GM12873 (cell line): Measurements from ENCODE around the gene SPAG16.

ENCODE experiments used
- TF ChIP-seq, protein P1 (sequence below): IDR thresholded peaks from 2 replicates; pipeline ENCODE4 v1.5.1; 2012; ENCODE audit warnings: low read depth, mild to moderate bottlenecking, moderate library complexity, low read length, control low read depth; ENCODE audit not compliant: insufficient read depth; ENCODE audit errors: missing control alignments

SPAG16 gene

DNA sequence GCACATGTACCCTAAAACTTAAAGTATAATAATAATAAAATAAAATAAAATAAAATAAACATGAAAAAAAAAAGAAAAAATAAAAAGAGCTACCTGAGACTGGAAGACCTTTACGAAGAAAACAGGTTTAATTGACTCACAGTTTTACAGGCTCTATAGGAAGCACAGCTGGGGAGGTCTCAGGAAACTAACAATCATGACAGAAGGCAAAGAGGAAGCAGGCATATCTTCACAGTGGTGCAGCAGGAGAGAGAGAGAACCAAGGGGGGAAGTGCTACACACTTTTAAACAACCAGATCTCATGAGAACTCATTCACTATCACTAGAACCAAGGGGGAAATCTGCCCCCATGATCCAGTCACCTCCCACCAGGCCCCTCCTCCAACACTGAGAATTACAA is 747.3 kb downstream of the SPAG16 start:
- TF ChIP-seq, protein P1, sequence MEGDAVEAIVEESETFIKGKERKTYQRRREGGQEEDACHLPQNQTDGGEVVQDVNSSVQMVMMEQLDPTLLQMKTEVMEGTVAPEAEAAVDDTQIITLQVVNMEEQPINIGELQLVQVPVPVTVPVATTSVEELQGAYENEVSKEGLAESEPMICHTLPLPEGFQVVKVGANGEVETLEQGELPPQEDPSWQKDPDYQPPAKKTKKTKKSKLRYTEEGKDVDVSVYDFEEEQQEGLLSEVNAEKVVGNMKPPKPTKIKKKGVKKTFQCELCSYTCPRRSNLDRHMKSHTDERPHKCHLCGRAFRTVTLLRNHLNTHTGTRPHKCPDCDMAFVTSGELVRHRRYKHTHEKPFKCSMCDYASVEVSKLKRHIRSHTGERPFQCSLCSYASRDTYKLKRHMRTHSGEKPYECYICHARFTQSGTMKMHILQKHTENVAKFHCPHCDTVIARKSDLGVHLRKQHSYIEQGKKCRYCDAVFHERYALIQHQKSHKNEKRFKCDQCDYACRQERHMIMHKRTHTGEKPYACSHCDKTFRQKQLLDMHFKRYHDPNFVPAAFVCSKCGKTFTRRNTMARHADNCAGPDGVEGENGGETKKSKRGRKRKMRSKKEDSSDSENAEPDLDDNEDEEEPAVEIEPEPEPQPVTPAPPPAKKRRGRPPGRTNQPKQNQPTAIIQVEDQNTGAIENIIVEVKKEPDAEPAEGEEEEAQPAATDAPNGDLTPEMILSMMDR = no peak

- TF ChIP-seq, protein P1 = no peak
Measured at GRCh38 chr2:214034417-214034816, 750.2 kb downstream of the SPAG16 start.

- TF ChIP-seq, protein P1 = no peak
Measured at GRCh38 chr2:214035091-214035852, 751.0 kb downstream of the SPAG16 start.

DNA sequence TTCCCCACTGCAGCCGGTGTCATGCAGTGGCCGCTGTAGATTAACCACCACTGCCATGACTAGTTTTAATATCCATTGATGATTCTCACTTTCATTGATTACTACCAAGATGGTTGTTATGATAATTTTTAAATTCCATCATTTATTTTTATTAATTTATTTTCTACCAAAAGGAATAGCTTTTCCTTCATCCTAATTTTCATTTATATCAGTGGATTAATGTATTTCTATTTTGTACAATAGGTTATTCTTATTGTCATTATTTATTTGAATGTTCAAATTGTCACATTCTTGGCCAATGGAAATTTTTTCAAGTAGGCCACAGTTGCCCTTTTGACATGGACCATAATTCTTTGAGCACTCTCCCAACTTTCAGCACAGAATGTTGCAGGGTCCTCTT is 751.7 kb downstream of the SPAG16 start:
- TF ChIP-seq, protein P1 = no peak

DNA sequence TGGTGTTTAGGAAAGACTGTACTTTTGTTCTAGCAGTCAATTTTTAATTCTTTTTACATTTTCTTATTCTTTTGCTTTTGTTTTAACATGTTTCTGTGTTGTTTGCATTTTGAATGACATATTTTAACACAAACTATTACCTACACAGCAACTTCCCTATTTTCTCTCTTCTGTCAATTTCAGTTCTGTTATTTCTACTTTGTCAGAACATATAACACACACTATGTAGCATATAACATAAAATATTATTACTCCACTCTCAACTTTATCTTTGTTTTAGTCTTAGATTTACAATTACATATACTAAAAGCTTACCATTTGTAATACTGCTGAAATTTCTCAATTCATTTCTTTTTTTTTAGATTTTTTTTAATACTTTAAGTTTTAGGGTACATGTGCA is 753.9 kb downstream of the SPAG16 start:
- TF ChIP-seq, protein P1 = no peak

DNA sequence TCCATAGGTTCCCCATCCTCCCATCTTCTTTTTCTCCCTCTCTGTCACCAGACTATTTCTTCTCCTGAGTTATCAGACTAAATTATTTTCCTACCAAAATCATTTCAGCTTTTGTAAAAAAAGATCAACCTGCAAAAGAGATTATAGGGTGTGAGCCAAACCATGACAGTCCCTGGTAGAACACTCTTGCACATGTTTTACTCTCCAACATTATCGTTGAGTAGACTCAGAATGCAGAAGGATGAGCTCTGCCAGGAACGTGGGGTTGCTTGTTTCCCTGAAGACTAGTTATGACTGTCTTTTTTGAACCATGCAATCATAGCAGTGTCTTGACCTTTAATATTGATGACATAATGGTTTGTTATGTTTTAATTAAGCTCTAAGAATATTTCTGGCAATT is 766.5 kb downstream of the SPAG16 start:
- TF ChIP-seq, protein P1 = no peak

GRCh38 chr2:214051585-214051984 is 767.3 kb downstream of the SPAG16 start:
- TF ChIP-seq, protein P1 = no peak
